ENCODE data around the gene ARHGAP35.

DNA sequence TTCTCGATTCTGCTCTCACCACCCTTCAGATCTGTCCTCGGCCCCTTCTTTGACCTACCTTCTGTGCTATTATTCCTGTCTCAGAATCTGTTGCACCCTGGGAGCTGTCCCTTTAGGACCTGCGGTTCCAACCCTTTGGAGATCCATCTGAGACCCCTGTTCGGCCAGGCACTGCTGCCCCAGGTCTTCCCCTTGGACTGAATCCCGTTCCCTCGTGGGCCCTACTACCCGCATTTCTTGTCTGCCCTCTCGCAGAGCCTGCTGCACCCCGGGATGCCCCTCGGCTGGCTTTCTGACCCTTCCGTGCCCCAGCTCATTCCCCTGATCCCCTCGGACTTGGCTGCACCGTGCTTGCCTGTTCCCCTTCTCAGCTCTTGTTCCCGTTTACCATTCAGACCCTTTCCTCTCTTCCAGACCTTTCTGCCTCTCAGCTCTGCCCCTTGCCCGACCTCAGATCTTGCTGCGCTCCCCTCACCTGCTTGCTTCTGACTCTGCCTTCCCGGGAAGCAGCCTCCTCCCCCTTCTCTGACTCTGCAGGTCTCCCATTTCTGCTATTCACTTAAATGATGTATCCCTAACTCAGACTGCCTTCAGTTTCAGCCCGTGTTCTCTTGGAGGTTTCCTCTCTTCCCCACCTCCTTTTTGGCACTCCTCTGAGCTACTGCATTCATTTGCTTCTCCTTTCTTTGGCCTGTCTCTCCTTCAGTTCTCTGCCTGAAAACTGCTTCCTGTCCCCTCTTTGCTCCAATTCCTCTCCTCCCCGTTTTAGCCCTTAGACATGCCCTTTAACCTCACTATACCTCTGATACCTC is 1.1 kb downstream of the ARHGAP35 start:
- TF ChIP-seq, protein P1, sequence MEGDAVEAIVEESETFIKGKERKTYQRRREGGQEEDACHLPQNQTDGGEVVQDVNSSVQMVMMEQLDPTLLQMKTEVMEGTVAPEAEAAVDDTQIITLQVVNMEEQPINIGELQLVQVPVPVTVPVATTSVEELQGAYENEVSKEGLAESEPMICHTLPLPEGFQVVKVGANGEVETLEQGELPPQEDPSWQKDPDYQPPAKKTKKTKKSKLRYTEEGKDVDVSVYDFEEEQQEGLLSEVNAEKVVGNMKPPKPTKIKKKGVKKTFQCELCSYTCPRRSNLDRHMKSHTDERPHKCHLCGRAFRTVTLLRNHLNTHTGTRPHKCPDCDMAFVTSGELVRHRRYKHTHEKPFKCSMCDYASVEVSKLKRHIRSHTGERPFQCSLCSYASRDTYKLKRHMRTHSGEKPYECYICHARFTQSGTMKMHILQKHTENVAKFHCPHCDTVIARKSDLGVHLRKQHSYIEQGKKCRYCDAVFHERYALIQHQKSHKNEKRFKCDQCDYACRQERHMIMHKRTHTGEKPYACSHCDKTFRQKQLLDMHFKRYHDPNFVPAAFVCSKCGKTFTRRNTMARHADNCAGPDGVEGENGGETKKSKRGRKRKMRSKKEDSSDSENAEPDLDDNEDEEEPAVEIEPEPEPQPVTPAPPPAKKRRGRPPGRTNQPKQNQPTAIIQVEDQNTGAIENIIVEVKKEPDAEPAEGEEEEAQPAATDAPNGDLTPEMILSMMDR (IDR thresholded peaks at IDR 0.05): no peak
- no peak for TF ChIP-seq POLR2A (IDR thresholded peaks at IDR 0.05)

Measured in ovary (tissue), 3 donors.